Stimulated activated CD4-positive, alpha-beta T cell treated with anti-CD3 and anti-CD28 coated beads, Interleukin-12 subunit alpha, Interleukin-12 subunit beta, amount 100 ng/mL, for 4 hours (primary cell): Measurements from ENCODE around the gene CASP12.

Experiments used
- DNase-seq: peaks from one replicate; pipeline ENCODE4 v3.0.0-alpha.2; 2020

The CASP12 gene

GRCh38 chr11:104891135-104891534 lies 7.1 kb downstream of the CASP12 start:
- no peak for DNase-seq

GRCh38 chr11:104883342-104883741 lies 14.9 kb downstream of the CASP12 start:
- no peak for DNase-seq

- no peak for DNase-seq
Measured at GRCh38 chr11:104881117-104881794, 17.0 kb downstream of the CASP12 start.

- DNase-seq: no peak
Measured at GRCh38 chr11:104879514-104880190, 18.6 kb downstream of the CASP12 start.

GRCh38 chr11:104876861-104877431 lies 21.3 kb downstream of the CASP12 start:
- no peak for DNase-seq

GRCh38 chr11:104876324-104876723 lies 21.9 kb downstream of the CASP12 start:
- DNase-seq: no peak

- DNase-seq: no peak
Measured at GRCh38 chr11:104873252-104873651, 25.0 kb downstream of the CASP12 start.

DNA sequence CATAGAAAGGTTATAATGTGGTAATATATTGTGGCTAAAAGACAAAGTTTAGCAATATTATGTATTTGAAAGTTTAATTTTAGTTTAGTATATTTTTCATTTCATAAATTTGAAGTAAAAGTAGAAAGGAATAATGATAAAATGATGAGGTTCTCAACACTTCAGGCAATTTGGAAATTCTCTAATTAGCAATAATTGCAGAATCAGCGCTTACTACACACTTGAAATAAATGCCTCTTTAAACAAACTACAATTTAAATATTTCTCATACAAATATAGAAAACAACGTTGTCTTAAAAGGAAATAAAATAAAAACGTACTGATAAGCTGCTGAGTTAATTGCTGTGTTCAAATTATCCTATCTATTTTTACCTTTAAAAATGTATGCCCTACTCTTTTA lies 25.9 kb downstream of the CASP12 start:
- DNase-seq: no peak

DNA sequence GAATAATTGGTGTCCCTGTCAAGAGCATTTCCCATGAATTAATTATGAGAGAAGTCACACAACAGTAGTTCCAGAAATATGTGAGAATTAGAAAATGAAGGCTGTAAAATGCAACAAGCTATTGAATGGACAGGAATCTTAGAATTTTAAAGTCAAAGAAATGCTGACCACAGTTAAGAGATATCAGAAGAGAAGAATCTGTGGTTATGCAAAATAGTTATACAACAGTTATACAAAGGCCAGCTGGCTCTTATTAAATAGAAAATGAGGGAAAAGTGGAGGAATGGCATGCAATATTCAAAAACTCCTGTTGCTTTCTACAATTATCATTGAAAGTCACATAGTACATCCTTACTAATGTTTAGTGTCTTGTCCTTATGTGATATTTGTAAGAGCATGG lies 27.4 kb downstream of the CASP12 start:
- DNase-seq: no peak

- no peak for DNase-seq
Measured at GRCh38 chr11:104866815-104867214, 31.4 kb downstream of the CASP12 start.

DNA sequence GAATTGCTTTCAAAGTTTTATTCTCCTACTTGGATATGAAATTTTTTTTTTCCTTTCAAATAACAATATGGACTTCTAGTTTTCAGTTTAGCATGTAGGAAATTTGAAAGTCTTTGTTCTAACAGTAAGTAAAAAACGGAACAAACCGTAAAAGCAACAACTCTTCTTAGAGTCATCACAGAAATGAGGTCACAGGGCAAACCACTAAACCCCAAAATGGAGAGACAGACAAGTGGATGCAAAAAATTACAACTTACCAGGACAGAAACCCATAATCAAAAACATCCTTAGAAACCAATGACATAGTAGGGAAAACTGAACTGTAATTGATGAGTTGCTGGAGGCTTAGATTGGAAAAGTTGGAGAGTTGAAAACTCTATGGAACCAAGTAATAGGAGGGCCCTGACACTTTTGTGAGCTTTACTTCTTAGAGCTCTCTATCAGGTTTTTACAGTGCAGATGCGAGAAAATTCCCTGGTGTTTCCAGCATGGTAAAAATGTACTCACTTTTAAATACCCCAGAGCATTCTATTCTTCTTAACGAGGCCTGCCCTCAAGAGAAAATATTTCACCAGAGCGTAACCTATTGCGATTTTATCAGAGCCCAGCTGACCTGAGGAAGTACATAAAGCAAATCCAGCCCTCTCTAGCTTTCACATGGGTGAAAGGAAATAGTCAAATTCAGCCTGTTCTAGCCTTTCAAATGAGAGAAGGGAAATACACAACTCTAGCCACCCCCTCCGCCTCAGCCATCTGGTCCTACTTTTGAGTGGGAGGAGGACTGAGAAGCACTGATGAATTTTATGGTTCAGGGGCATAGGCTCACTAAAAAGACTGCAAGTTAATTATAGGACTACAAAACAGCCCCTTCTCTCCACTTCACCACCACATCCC lies 39.1 kb downstream of the CASP12 start:
- DNase-seq: no peak

DNA sequence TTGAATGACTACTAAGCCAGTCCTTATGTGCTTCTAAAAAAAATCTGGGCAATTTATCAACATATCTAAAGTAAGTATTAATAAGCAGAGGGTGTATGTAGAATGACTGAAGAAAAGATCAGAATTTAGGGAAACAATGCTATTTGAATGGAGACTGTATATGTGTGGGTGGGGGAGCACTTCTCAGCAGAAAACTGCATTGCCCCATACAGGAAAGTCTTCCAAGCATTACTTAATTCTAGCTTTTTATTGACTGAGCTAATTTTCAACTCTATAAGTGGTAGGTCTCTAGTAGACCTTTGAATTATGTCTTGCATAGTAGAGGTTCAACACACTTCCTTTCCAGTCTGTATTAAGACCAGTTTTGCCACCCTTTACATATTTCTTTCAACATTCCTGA lies 41.7 kb downstream of the CASP12 start:
- no peak for DNase-seq

DNA sequence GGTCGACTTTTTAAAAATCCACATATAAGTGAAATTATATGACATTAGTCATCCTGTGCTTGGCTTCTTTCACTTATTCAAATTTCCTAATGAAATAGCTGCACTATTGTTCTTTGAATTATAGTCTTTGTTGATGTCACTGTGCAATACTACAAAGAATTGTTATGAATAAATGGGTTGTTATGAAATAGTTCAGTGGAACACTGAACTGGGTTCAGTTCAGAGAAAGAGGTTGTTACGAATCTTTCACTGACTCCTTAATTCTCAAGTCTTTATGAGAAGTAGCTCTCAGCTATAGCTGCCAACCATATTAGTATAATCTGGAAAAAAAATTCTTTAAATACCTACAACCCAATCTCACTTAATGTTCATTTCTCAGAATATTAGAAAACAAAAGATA lies 42.3 kb downstream of the CASP12 start:
- DNase-seq: no peak

- DNase-seq: no peak
Measured at GRCh38 chr11:104853276-104853675, 45.0 kb downstream of the CASP12 start.

- no peak for DNase-seq
Measured at GRCh38 chr11:104852811-104853210, 45.4 kb downstream of the CASP12 start.

GRCh38 chr11:104846216-104846615 lies 52.0 kb downstream of the CASP12 start:
- DNase-seq: no peak

- DNase-seq: no peak
Measured at GRCh38 chr11:104844451-104844850, 53.8 kb downstream of the CASP12 start.

DNA sequence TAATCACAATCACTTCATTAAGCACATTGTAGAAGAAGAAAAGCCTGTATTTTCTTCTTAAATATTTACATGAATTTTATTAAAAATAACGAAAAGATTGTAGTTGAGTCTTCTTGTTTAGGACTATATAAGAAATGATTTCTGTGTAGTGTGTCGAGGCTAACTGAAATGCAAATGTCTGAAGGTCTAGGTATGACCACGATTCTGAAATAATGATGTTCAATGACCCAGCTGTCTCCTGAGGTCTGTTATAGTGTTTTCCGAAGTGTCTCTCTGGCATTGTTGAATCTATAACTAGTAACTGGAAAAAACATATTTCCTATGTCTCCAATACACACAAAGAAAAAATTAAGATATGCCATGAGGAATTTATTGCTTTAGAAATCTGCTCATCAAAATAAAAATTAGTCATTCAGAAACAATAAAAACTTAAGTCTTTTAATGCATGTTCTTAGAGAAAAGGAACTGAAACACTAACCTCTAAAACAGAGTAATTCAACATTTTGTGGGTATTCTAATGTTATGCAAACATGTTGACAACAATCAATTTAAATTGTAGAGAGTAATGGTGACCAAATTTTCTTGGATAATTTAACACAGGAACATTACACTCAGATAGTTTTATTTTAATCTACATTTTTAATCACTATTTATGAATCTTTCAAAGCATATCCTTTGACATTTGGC lies 55.0 kb downstream of the CASP12 start:
- DNase-seq: no peak

DNA sequence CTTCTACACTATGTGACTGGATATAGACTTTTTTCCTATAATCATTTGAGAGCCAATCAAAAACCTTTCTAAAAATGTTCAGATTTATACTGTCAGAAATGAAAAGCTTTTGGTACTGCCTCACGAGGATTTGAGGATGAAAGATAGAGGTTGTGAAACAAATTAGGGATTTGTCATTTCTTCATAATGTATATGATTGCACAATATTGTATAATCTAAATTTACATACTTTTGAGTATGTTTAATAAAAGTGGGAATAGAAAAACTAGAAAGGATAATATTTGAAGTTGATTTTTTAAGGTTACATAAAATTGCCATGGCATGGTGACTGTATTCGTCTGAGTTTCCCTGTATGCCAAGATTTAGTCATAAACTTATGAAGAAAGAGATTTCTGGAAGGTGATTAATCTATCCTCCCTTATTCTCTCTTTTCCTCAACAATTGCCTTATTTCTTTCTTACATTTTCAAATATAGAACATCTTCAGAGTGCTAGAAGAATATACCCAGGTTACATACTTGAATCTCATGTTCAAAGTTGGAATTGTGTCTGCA lies 56.2 kb downstream of the CASP12 start:
- no peak for DNase-seq

DNA sequence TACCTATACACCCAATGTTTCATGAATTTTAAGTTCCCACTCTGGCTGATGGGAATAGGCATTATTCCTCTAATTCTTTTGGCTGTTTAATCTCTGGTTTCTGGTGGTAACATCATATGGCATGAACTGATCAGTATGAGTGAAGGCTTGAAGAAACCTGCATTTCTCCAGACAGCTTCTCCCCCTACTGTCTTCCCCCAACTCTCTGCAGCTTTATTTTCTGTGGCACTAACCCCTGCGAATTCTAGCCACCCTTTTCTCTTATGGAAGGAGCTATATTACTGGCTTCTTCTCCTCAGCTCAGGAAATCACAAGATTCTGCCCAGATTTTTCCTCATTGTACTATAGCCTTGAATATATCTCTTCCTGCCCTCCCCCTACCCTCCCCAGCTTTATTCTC lies 57.1 kb downstream of the CASP12 start:
- DNase-seq: no peak

DNA sequence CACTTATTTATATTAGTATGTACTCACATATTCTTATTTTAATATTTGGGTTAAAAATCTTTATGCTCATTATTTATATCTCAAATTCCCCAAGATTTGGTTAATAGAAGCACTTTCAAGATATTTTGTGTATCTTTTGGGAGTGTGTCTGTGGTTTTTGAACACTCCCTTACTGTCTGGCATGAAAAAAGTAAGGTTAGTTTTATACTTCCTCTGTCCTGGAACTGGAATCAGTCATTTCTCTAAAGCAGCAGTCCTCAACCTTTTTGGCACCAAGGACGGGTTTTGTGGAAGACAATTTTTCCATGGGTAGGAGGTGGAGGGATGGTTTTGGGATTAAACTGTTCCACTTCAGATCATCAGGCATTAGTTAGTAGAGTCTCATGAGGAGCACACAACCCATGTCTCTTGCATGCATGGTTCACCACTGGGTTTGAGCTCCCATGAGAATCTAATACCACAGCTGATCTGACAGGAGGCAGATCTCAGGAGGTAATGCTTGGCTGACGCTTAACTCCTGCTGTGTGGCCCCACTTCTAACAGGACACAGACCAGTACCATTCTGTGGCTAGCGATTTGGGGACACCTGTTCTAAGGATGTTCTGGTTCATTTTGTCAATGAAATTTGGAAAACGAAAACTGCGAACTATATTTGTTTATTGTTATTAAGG lies 60.2 kb downstream of the CASP12 start:
- DNase-seq: no peak

GRCh38 chr11:104836691-104837090 lies 61.6 kb downstream of the CASP12 start:
- DNase-seq: no peak
